NCI-H2081 (cell line): ENCODE measurements around the gene AGTR1.
"Not testable (repeated sequence)": the region's sequence is repeated elsewhere in the genome, so short reads cannot be mapped to it uniquely, and the experiment has no call there.

ENCODE experiments used
- DNase-seq, 2 experiments: peaks; one replicate each; lab custom pipeline; 2025; lab: John Stamatoyannopoulos, UW

Gene AGTR1

GRCh38 chr3:148758303-148758884 is 60.7 kb downstream of the AGTR1 start:
- DNase-seq: no peak

- no peak for DNase-seq
Observed at GRCh38 chr3:148759430-148759829, 61.7 kb downstream of the AGTR1 start.

GRCh38 chr3:148763156-148763680 is 65.5 kb downstream of the AGTR1 start:
- DNase-seq: no peak

- peak in 1 of 2 experiments; percentile 19 for DNase-seq
Observed at GRCh38 chr3:148763986-148764935, 66.6 kb downstream of the AGTR1 start.

- DNase-seq: no peak
Observed at GRCh38 chr3:148772361-148772760, 74.7 kb downstream of the AGTR1 start.

GRCh38 chr3:148772835-148773234 is 75.1 kb downstream of the AGTR1 start:
- DNase-seq: no peak

GRCh38 chr3:148773805-148774204 is 76.1 kb downstream of the AGTR1 start:
- no peak for DNase-seq

- DNase-seq: no peak
Observed at GRCh38 chr3:148778926-148779325, 81.2 kb downstream of the AGTR1 start.

GRCh38 chr3:148785026-148785425 is 87.3 kb downstream of the AGTR1 start:
- not testable (repeated sequence) for DNase-seq

GRCh38 chr3:148786159-148786558 is 88.5 kb downstream of the AGTR1 start:
- not testable (repeated sequence) for DNase-seq

- no peak for DNase-seq
Observed at GRCh38 chr3:148789146-148789545, 91.4 kb downstream of the AGTR1 start.

GRCh38 chr3:148789906-148790305 is 92.2 kb downstream of the AGTR1 start:
- no peak for DNase-seq

- DNase-seq: no peak
Observed at GRCh38 chr3:148790370-148790769, 92.7 kb downstream of the AGTR1 start.

GRCh38 chr3:148790851-148791735 is 93.4 kb downstream of the AGTR1 start:
- peak in 1 of 2 experiments; percentile 23 for DNase-seq

- no peak for DNase-seq
Observed at GRCh38 chr3:148791920-148792319, 94.2 kb downstream of the AGTR1 start.

- no peak for DNase-seq
Observed at GRCh38 chr3:148792516-148792915, 94.8 kb downstream of the AGTR1 start.
